Fibroblast of villous mesenchyme (primary cell): ENCODE measurements around the gene TRAF3IP1. TPM values are rescaled to one million over a fixed set of nuclear protein-coding genes. Genes with fewer than 3 reads are reported as not detected.

Source experiments
- DNase-seq: peaks from one replicate; pipeline ENCODE4 v3.0.0-alpha.2; 2010; ENCODE audit warnings: low read depth
- H3K4me3 ChIP-seq: 2 replicates; pipeline ENCODE4 v1.5.1; 2011; ENCODE audit warnings: low read depth, mild to moderate bottlenecking, low read length
- total RNA-seq: library from RNA; depleted of rRNA; stranded (reverse); fragments of >200 nt; gene quantifications from 2 replicates; pipeline ENCODE4 v1.2.3, GENCODE V29; 2012
- TF ChIP-seq, protein P1 (sequence below): IDR thresholded peaks from 2 replicates; pipeline ENCODE4 v1.5.1; 2012; ENCODE audit warnings: low read depth, mild to moderate bottlenecking, low read length; ENCODE audit not compliant: insufficient read depth

Gene TRAF3IP1
- total RNA-seq, 1 donor = 7.8 TPM

DNA sequence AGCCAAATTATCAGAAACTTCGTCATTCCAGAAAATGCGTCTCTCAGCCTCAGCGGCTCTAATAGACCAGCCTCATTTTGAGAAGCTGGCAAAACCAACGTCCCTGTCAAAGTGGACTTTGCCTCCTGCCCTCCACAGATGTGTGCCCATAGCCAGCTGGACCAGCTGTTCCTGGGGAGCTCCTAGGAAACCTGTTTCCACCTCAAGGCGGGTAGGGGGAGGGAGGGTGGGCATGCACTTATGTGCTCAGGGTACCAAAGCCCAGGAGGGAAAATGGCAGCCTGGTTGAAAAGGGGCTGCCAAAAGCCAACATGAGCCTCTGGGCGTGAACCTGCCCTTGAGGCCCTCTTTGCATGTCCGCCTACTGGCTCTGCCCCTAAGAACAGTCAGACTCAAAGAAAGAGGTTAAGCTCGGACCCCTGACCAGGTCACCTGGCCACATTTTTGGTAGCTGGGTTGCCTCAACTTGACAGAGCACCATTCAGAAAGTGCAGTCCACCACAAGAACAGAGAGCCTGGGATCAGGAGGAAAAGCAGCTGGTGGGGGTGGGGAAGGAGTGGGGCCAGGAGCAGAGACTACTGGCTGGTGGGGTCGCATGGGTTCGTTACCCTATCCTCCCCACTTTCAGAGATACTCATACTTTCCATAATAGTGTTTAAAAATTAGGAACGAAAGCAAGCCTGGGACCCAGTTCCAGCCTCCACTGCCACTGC lies 35.4 kb upstream of the TRAF3IP1 start:
- H3K4me3 ChIP-seq = peak overlapping the region; percentile 24
- DNase-seq = no peak
- TF ChIP-seq, protein P1, sequence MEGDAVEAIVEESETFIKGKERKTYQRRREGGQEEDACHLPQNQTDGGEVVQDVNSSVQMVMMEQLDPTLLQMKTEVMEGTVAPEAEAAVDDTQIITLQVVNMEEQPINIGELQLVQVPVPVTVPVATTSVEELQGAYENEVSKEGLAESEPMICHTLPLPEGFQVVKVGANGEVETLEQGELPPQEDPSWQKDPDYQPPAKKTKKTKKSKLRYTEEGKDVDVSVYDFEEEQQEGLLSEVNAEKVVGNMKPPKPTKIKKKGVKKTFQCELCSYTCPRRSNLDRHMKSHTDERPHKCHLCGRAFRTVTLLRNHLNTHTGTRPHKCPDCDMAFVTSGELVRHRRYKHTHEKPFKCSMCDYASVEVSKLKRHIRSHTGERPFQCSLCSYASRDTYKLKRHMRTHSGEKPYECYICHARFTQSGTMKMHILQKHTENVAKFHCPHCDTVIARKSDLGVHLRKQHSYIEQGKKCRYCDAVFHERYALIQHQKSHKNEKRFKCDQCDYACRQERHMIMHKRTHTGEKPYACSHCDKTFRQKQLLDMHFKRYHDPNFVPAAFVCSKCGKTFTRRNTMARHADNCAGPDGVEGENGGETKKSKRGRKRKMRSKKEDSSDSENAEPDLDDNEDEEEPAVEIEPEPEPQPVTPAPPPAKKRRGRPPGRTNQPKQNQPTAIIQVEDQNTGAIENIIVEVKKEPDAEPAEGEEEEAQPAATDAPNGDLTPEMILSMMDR = no peak

DNA sequence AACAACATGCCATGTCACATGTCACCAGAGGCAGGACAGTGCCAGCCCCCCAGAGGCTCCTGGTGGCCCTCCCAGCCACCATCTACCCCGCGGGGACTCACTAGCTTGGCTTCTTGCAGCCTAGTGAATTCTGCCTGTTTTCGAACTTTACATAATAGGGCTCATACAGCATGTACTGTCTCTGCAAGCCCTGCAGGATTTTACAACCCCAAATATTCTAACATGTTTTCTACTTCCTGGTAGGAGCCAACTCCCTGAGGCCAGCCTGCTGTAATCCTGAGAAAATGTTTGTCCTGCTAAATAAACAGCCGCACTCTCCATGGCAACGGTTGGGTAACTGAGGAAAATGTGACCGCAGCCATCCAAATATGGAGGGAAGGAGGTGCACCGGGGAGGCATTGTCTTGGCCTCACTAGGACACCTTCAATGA lies 34.6 kb upstream of the TRAF3IP1 start:
- H3K4me3 ChIP-seq = peak overlapping the region; percentile 24
- TF ChIP-seq, protein P1 = no peak
- DNase-seq = peak; percentile 98

DNA sequence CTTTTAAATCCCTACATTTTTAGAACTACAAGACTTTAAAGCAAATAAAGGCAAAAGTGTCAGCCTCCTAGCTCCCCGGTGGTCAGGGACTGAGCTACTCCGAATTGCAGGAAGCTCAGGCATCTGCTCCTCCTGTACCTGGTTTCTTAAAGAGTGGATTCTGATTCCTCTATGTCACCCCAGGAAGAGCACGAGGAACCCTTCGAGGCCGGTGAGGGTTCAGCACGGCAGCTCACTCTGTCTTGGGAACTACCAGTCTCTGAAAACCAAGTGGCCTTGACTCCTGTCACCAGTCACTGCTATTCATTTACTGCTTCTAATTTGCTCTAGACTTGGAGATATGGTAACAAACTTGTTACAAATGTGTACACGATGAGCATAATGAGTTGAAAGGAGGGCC lies 34.2 kb upstream of the TRAF3IP1 start:
- no peak for DNase-seq
- H3K4me3 ChIP-seq = peak overlapping the region; percentile 7
- TF ChIP-seq, protein P1 = no peak

DNA sequence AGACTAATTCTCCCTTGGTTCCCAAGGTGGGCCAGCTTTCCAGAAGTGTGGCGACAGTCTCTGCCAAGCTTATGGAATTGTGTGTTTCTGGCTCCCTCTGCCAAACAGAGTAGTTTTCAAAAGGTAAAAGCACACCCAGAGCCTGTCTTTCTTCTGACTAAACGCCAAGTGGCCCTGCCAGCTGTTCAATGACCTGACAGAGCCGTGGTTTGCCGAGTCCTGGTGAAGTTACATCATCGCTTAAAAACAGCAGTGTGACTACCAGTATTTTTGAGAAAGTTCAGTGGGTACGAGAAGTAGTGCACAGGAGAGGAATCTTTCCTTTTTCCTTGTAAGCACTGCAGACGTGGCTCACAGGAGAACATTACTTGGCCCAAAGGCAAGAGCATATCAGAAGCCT lies 33.8 kb upstream of the TRAF3IP1 start:
- TF ChIP-seq, protein P1 = no peak
- DNase-seq = peak; percentile 90
- peak overlapping the region; percentile 74 for H3K4me3 ChIP-seq

DNA sequence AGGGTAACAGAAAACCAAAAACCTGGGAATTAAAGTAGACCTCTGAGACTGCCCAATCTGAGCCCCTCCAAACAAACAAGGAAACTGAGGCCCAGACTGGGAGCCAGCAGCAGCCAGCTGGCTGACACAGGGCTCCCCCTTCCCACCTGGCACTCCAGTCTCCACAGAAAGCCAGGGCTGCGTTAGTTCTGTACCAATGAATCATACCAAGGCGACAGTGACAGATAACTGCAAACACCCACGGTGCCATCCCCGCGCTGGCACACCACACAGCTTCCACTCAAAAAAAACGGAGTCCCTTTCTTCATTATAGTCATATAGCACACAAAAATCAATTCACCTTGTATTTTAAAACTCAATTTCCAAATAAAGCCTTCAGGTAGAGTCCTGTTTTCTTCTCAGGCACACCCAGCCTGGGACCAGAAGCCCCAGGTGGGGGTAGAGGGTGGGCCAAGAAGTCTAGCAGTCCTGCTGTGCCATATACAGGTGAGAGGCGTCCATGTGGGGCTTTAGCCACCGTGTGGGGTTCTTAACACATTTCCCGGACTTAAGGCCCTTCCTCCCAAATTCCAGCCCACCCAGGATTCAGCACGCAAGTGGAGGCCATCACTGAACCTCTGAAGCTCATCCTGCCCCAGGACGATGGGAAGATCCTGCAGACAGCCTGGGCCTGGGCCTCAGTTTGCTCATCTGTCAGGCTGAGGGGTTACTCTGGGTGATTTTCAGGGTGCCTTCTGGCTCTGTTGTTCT lies 33.2 kb upstream of the TRAF3IP1 start:
- TF ChIP-seq, protein P1 = no peak
- H3K4me3 ChIP-seq = peak overlapping the region; percentile 74
- DNase-seq = peak; percentile 6

DNA sequence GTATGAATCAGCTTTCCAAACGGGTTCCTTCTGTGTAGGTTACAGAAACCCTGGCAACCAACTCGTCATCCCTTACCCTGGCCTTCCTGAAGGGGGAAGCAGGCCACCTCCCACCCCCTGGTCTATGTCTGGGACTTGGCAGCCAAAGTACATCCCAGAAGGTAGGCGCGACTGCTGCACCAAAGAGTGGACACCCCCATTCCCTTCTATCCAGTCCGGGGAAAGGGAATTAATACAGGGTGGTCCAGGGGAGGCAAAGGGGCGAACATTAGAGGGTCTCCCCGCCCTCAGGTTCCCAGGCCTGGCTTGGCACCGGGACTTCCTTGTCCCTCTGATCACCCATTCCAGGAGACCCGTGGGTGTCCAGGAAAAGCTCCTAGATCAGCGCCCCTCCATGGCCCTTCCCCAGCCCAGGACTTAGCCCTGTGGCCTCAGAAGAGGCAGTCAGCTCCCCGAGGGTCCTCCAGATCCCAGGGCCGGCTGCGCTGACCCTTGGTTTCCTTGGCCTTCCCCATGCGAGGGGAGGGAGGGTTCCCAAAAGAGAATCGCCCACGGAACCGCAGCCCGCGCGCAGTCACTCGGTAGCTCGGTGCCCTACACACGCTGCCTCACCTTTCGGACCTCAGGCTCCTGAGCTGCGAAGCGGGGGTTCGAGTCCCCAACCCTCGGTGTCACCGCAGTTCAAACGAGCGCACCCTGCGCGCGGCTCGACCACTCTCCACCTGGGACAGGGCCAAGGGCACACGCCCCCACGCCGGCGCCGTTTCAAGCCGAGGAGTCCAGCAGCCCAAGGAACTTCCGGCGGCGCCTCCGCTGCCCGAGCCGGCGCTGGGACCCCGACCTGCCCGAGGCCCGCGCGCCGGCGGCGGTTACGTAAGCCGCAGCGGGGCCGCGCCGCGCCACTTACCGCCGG lies 32.3 kb upstream of the TRAF3IP1 start, which contains the start of gene PER2:
TSS of gene PER2 (minus strand) at position 874 of the 913 bp plus-strand sequence. CDS start 10,674 bp downstream, outside the sequence.
- DNase-seq = peak; percentile 87
- peak within 1 kb of the TSS; percentile 74 for H3K4me3 ChIP-seq
- TF ChIP-seq, protein P1 = peak; percentile 25
